ENCODE measurements around the gene CDC25B. TPM values are rescaled to one million over a fixed set of nuclear protein-coding genes. Genes with fewer than 3 reads are reported as not detected.

CDC25B gene
- total and polyA plus RNA-seq, 2 of the 13 experiments (the other 11 are each of a cell fraction or from before 2014, with no cell fraction given): 14.5 to 19.4 TPM

DNA sequence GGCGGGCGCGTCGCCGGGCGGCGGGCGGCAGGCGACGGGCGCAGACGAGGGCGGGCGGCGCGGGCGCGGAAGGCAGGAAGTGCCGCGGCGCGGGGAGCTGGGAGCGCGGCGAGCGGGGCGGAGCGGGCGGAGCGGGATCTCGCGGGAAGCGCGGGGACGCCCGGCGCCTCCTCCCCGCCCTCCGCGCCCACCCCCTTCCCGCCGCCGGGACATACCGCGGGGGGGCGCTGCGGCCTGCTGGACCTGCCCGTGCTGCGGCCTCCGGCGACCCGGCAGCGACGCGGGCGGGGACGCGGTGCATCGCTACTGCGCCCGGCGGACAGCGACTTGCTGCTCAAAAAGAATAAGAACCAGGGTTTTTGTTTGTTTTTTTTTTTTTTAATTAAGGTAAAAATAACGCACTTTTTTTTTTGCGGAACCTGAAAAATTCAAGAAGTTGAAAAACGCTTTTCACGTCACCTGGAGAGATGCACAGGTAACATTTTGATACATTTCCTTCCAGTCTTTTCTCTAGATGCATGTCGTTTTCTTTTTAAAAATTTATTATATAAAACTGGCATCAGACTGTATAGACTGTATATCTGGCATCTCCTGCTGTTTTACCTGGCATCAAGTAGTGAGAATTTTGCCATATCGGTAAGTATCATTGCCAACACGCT, 9.3 kb upstream of the CDC25B start, which contains the start of gene CENPB (continued):
- no peak for TF ChIP-seq FUBP1 (CRISPR knock-in tag; IDR thresholded peaks at IDR 0.05; ENCODE audit: borderline replicate concordance)
- TF ChIP-seq ZNF484 (CRISPR knock-in tag; IDR thresholded peaks at IDR 0.05; ENCODE audit: borderline replicate concordance, low read depth): no peak
- no peak for TF ChIP-seq GATA4 (IDR thresholded peaks at IDR 0.05; ENCODE audit: borderline replicate concordance, low read depth)
- TF ChIP-seq ZKSCAN5 (CRISPR knock-in tag; IDR thresholded peaks at IDR 0.05): no peak
- TF ChIP-seq ZNF772 (CRISPR knock-in tag; IDR thresholded peaks at IDR 0.05): no peak
- no peak; the same call in 1 of the 2 replicates for TF ChIP-seq BRD4 (CRISPR knock-in tag; IDR thresholded peaks at IDR 0.05)
- peak; percentile 93; the same call in 1 of the 2 replicates for TF ChIP-seq ARNT2 (CRISPR knock-in tag; IDR thresholded peaks at IDR 0.05; ENCODE audit: low read depth)
- TF ChIP-seq ASH2L (IDR thresholded peaks at IDR 0.05; ENCODE audit: insufficient read length, low read depth, low read length): peak; percentile 30
- TF ChIP-seq, protein P1, sequence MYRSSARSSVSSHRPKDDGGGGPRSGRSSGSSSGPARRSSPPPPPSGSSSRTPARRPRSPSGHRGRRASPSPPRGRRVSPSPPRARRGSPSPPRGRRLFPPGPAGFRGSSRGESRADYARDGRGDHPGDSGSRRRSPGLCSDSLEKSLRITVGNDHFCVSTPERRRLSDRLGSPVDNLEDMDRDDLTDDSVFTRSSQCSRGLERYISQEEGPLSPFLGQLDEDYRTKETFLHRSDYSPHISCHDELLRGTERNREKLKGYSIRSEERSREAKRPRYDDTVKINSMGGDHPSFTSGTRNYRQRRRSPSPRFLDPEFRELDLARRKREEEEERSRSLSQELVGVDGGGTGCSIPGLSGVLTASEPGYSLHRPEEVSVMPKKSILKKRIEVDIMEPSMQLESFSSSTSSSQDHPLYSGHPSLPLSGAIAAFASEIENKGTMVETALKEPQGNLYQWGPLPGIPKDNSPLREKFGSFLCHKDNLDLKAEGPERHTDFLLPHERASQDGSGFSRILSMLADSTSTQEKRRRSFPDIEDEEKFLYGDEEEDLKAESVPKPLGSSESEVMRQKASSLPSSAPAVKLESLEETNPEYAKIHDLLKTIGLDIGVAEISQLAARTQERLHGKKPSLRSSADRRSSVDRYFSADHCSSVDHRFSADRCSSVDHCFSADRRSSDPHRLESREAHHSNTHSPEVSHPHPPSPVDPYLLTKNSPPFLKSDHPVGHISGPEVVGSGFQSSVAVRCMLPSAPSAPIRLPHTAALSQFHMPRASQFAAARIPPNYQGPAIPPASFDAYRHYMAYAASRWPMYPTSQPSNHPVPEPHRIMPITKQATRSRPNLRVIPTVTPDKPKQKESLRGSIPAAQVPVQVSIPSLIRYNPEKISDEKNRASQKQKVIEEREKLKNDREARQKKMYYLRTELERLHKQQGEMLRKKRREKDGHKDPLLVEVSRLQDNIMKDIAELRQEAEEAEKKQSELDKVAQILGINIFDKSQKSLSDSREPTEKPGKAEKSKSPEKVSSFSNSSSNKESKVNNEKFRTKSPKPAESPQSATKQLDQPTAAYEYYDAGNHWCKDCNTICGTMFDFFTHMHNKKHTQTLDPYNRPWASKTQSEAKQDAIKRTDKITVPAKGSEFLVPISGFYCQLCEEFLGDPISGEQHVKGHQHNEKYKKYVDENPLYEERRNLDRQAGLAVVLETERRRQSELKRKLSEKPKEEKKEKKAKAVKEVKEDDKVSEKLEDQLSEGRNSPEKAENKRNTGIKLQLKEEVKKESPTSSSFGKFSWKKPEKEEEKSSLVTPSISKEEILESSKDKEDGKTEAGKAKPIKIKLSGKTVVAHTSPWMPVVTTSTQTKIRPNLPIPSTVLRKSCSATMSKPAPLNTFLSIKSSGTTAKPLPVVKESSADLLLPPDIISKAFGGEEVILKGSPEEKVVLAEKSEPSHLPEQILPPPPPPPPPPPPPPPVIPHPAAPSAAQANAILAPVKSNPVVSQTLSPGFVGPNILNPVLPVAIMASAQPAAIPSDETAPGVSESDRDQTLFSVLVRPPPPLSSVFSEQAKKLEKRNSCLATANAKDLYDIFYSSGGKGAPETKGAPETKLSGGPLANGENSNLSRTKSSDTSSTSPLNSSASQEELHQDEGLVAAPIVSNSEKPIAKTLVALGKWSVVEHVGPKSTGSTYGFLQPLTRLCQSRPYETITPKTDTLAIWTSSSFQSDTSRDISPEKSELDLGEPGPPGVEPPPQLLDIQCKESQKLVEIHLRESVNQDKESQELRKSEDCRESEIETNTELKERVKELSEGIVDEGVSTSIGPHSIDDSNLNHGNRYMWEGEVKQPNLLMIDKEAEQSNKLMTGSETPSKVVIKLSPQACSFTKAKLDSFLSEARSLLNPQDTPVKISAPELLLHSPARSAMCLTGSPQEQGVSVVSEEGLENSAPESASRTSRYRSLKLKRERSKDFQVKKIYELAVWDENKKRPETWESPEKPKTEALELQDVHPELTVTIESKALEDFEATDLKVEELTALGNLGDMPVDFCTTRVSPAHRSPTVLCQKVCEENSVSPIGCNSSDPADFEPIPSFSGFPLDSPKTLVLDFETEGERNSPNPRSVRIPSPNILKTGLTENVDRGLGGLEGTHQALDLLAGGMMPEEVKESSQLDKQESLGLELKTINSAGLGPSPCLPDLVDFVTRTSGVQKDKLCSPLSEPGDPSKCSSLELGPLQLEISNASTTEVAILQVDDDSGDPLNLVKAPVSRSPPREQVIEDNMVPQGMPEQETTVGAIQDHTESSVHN (CRISPR knock-in tag; IDR thresholded peaks at IDR 0.05): no peak
- no peak for TF ChIP-seq TMF1 (CRISPR knock-in tag; IDR thresholded peaks at IDR 0.05; ENCODE audit: low read depth)
- TF ChIP-seq KLF6 (CRISPR knock-in tag; IDR thresholded peaks at IDR 0.05): no peak
- TF ChIP-seq CBX1 (IDR thresholded peaks at IDR 0.05; ENCODE audit: low read depth): no peak
- TF ChIP-seq DNMT3B (CRISPR knock-in tag; conservative IDR thresholded peaks at IDR 0.05): no peak
- TF ChIP-seq AGO2 (optimal IDR thresholded peaks at IDR 0.05; ENCODE audit: low read depth, low read length): no peak
- no peak for TF ChIP-seq NR1H2 (CRISPR knock-in tag; IDR thresholded peaks at IDR 0.05; ENCODE audit: borderline replicate concordance, low read depth)
- TF ChIP-seq ATRX (CRISPR knock-in tag; IDR thresholded peaks at IDR 0.05; ENCODE audit: borderline replicate concordance): no peak
- no peak for TF ChIP-seq ZNF7 (CRISPR knock-in tag; IDR thresholded peaks at IDR 0.05)
- TF ChIP-seq HMGXB4 (CRISPR knock-in tag; IDR thresholded peaks at IDR 0.05; ENCODE audit: borderline replicate concordance in 1 of 2, low read depth in 1 of 2): peak; percentile 89 to 97

Measured in HepG2 (cell line).